Stimulated activated naive CD8-positive, alpha-beta T cell treated with anti-CD3 and anti-CD28 coated beads, Interleukin-15, Interleukin-2, amounts not matched to agents 100 ng/mL and 50 ng/mL, for 24 hours (primary cell): ENCODE measurements around the gene AKAP6.

Experiments
- H3K27ac Mint-ChIP-seq: one replicate; pipeline ENCODE4 v1.8.0; 2021; ENCODE audit warnings: mild to moderate bottlenecking, mixed read lengths
- H3K27me3 Mint-ChIP-seq: one replicate; pipeline ENCODE4 v1.8.0; 2021; ENCODE audit warnings: mixed read lengths
- H3K36me3 Mint-ChIP-seq: one replicate; pipeline ENCODE4 v1.8.0; 2021; ENCODE audit warnings: low read depth, mixed read lengths
- H3K4me1 Mint-ChIP-seq: one replicate; pipeline ENCODE4 v1.8.0; 2021; ENCODE audit warnings: low read depth, mixed read lengths
- H3K4me3 Mint-ChIP-seq: one replicate; pipeline ENCODE4 v1.8.0; 2021; ENCODE audit warnings: mild to moderate bottlenecking, mixed read lengths
- H3K9me3 Mint-ChIP-seq: one replicate; pipeline ENCODE4 v1.8.0; 2021; ENCODE audit warnings: mixed read lengths

Gene AKAP6

DNA sequence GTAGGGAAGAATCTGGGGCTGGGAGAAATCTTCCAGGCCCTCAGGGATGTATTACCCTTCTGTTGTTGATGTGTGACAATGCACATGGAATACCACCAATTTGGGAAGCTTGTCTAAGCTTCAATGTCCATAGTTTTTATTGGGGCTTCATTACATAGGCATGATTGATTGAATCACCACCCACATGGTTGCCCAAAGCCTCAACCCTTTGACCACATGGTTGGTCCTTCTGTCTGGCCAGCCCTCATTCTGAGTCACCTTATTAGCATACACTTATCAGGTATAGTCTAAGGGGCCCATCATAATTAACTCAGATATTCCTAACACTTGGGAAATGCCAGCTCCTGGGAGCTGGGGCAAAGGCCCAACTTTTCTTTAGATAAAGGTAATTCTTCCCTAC is 93.3 kb downstream of the AKAP6 start:
- Mint-ChIP-seq H3K36me3 (no peaks in the 10 kb centered on the region), H3K4me1 (no peaks in the 10 kb centered on the region), H3K4me3 (no peak overlapping the region), H3K9me3 (no peaks in the 10 kb centered on the region), H3K27me3 (peaks cover 3% of the 10 kb centered on the region), H3K27ac (no peak overlapping the region)

DNA sequence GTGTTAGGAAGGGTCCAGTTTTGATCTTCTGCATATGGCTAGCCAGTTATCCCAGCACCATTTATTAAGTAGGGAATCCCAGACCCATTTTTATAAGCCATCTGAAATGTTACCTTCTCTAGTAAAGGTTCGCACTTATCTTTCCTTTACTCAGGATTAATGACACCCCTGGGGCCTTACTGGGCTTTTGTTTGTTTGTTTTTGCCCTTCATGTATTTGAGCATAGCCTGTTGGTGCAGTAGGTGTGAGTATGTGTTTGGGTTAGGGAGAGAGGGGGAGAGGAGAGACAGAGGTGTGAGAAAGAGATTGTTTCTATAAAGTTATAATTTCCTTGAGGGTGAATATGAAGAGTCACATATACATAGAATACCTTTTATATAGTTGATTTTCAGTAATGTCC is 96.9 kb downstream of the AKAP6 start:
- Mint-ChIP-seq H3K27me3 (peaks cover 3% of the 10 kb centered on the region), H3K4me1 (no peaks in the 10 kb centered on the region), H3K36me3 (no peaks in the 10 kb centered on the region), H3K4me3 (no peak overlapping the region), H3K27ac (no peak overlapping the region), H3K9me3 (no peaks in the 10 kb centered on the region)

DNA sequence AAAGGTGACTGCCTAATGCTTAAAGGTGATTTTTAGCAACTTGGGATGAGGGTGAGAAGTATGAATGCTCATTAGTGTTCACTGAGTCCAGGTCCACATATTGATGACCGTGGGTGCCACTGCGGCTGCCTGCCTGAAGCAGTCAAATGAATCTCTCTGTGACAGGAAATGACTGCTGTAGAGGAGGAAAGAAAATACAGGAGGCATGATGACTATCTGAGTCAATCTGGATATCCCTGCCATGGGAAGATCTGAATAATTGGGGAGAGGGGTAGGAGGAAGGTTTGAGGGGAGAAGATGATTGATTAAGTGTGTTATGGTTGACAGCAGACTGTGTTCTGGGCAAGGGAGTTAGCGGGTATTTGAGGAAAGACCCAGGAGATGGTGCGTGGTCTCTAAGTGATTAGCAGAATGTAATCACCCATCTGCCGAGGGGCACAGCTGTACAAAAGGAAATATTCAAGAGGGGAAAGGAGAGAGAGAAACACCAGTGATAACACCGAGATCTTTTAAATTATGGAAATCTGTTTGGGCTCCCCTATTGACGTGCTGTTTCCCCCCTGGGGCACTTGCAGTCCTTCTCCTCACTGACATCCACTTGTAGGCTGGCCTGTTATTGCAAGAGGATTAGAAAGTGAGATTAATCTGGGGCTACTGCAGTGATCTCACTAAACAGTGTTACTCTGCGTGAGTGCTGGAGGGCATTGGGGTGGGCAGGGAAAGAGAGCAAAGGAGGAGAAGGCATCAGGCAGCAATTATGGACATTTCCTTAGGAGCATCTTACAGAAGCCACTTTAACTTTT is 97.7 kb downstream of the AKAP6 start:
- H3K4me3 Mint-ChIP-seq: no peak overlapping the region
- H3K36me3 Mint-ChIP-seq: no peaks in the 10 kb centered on the region
- H3K27ac Mint-ChIP-seq: no peak overlapping the region

DNA sequence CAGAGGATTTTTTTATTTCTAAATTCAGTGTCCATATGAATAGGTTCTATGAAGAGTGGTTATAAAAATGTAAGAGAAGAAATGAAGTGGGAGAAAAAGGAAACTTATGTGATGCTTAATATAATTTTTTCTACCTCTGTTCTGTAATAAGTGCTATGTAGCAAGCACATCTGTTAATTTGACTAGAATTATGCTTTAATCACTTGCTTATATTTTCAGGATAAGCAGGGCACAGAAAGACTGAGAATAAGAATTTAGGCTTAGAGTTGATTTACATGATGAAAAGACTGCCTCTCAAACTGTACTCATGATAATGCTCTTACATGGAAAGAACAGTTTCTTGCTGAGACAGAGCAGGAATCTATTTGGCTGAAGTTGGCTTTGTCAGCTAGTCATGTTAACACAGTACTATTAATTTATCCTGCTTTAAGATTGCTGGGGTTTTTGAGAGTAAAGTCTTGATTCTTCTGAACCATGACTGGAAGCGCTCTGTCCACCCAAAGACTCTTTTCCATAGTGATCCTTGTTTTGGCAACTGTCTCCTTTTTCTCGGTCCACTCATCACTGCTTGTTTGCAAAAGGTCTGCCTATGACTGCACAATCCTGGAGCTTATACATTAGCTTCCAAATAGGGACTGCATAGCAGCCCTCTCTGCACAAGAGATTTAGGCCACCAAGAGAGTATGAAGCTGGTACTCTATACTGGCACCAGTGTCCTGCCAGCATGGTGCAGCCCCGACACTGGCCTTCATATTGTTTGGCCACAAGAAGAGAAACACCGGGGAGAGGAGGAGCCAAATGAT is 98.8 kb downstream of the AKAP6 start:
- no peaks in the 10 kb centered on the region for H3K9me3 Mint-ChIP-seq
- no peaks in the 10 kb centered on the region for H3K4me1 Mint-ChIP-seq
- H3K4me3 Mint-ChIP-seq: no peak overlapping the region
- no peak overlapping the region for H3K27ac Mint-ChIP-seq
- H3K27me3 Mint-ChIP-seq: peaks cover 3% of the 10 kb centered on the region
- no peaks in the 10 kb centered on the region for H3K36me3 Mint-ChIP-seq

More for the DNA sequence above, 97.7 kb downstream of the AKAP6 start:
- Mint-ChIP-seq H3K27me3 (peaks cover 3% of the 10 kb centered on the region), H3K4me1 (no peaks in the 10 kb centered on the region), H3K9me3 (no peaks in the 10 kb centered on the region)

DNA sequence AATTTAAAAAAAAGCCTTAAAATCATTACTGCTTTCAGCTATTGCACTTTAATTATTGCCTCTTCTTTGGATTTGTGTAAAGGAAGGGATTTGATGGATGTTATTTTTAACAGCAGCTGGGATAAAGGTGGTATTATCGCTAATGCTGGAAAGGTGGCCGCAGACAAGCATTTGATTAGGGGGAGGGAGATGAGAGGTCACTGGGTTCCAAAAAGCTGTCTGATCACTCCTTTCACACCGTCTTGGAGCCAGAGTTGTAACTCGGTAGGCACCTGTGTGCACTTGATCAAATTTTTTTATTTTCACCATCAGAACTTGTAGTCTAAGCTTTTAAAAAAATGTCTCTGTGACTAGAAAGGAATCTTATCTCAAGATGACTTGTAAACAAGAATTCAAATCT is 99.8 kb downstream of the AKAP6 start:
- Mint-ChIP-seq H3K9me3 (no peaks in the 10 kb centered on the region), H3K4me1 (no peaks in the 10 kb centered on the region), H3K36me3 (no peaks in the 10 kb centered on the region), H3K4me3 (no peak overlapping the region), H3K27me3 (peaks cover 3% of the 10 kb centered on the region), H3K27ac (no peak overlapping the region)

DNA sequence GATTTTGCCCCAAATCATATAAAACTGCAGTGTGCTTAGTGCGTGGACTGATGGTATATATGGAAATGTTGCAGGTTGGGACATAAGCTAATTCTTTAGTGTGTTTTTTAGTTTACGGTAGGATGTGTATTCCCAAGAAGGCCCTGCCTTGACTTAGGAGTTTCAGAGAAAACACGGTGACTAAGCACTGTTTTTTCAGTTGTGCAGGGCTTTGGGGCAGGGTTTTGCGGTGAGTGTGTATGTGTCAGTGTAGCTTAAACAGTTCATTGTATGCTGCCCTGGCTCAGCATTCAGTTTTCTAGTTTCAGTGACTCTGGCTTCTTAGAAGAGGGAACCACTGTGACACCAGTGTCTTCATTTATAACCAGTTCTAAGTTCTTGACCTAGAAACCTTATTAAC is 101.2 kb downstream of the AKAP6 start:
- no peaks in the 10 kb centered on the region for H3K9me3 Mint-ChIP-seq
- H3K27ac Mint-ChIP-seq: no peak overlapping the region
- no peaks in the 10 kb centered on the region for H3K36me3 Mint-ChIP-seq
- no peaks in the 10 kb centered on the region for H3K4me1 Mint-ChIP-seq
- H3K4me3 Mint-ChIP-seq: no peak overlapping the region
- H3K27me3 Mint-ChIP-seq: peaks cover 3% of the 10 kb centered on the region

DNA sequence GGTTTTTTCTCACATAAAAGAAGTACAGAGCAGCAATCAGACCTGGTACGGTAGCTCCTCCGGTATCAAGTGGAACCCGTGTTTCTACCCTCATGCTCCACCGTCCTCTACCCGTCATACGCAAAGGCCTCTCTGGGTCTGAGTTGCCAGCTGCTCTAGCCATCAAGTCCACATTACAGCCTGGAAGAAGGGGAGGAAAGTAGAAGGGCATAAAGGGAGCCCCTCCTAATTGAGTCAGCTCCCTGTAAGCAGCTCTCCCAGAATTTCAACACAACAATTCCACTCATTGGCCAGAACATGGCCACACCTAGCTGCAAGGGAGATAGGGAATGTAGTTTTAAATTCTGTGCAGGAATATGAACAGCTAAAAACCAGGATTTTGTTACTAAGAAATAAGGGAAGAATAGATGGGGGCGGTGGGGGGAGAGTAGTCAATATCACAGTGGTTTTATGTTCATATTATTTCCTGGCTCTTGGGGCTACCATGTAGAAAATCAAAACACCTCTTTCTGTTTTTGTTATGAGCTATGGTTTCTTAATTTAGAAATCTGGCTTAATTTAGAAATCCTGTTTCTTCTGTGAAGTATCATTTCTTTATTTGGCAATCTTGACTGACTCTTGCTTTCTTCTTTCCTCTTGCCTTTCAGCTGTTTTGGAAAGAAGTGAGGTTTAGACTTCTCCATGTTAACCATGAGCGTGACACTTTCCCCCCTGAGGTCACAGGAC is 103.9 kb downstream of the AKAP6 start:
- no peaks in the 10 kb centered on the region for H3K4me1 Mint-ChIP-seq
- no peaks in the 10 kb centered on the region for H3K9me3 Mint-ChIP-seq
- H3K36me3 Mint-ChIP-seq: no peaks in the 10 kb centered on the region
- no peaks in the 10 kb centered on the region for H3K27me3 Mint-ChIP-seq
- no peak overlapping the region for H3K27ac Mint-ChIP-seq
- H3K4me3 Mint-ChIP-seq: no peak overlapping the region

DNA sequence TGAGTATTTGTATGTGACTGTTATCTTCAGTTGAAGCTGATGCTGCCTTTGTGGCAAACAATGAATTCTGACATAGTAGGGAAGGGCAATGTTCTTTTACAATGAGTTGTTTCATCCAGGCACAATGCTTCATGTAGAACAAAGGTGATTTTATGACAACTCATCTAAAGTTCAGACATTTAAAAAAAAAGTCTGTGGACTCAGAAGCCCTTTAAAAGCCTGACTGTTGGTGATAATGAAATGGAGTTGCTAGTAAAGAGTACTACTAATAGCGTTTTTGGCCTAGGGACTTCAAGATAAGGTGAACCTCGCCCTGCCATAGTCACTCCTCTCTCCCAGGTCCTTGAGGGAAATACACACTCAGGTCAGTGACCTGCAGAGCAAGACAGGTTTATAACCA is 105.1 kb downstream of the AKAP6 start:
- no peaks in the 10 kb centered on the region for H3K9me3 Mint-ChIP-seq
- H3K27ac Mint-ChIP-seq: no peak overlapping the region
- no peaks in the 10 kb centered on the region for H3K36me3 Mint-ChIP-seq
- H3K4me3 Mint-ChIP-seq: no peak overlapping the region
- H3K27me3 Mint-ChIP-seq: no peaks in the 10 kb centered on the region
- H3K4me1 Mint-ChIP-seq: no peaks in the 10 kb centered on the region

DNA sequence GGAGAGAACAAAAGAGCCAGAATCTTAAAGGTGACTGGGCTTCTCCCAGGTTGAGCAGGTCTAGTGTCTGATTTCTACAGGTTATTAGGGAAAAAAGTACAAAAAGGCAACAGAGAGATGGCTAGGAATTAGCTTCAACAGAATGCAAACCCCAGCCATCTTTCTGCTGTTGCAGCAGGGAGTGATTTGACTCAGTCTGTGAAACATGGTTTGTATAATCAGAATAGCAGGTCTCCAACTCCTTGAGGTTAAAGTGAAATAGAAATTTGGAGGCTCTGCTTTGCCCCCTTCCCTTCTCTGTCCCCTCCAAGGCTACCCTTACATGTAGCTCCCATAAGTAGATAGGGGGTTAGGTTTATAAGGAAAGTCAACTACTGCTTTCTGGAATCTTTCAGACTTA is 105.8 kb downstream of the AKAP6 start:
- Mint-ChIP-seq H3K4me1 (no peaks in the 10 kb centered on the region), H3K27me3 (no peaks in the 10 kb centered on the region), H3K9me3 (no peaks in the 10 kb centered on the region), H3K27ac (no peak overlapping the region), H3K36me3 (no peaks in the 10 kb centered on the region), H3K4me3 (no peak overlapping the region)

DNA sequence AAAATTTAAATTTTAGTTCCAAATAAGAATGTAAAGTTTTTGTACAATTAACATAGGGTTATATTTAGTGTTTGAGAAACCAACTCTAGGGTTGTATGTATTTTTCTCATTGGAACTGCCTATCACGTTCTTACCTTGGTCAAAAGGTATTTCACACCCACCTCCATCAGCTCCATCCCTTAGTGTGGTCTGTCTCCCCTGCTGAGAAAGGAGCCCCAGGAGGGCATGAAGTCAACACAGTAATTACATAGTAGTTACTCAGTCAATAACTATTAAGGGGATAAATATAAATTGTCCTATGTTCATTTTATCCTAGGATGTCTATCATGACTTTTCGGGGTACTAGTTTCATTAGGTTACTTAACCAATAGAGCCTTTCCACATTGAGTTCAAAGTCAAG is 106.3 kb downstream of the AKAP6 start:
- Mint-ChIP-seq H3K27ac (no peak overlapping the region), H3K4me3 (no peak overlapping the region), H3K9me3 (no peaks in the 10 kb centered on the region), H3K27me3 (no peaks in the 10 kb centered on the region), H3K36me3 (no peaks in the 10 kb centered on the region), H3K4me1 (no peaks in the 10 kb centered on the region)

DNA sequence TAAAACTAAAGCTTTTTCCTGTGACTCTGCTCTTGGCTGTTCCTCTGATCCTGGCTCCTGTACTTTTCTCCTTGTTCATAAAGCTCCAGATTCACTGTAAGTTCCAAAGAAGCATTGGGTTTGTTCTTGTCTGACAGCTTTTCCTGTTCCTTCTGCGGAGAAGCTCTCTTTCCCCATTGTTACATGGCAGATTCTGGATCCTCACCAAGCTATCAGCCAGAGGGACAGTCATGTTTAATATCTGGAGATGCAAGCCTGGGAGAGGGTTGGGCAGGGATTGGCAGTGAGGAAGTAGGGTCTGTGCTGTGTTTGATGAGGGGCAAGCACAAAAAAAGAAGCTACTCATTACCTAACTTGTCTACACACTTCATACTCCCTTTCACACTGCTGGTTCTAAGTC is 107.9 kb downstream of the AKAP6 start:
- Mint-ChIP-seq H3K27ac (no peak overlapping the region), H3K9me3 (no peaks in the 10 kb centered on the region), H3K36me3 (no peaks in the 10 kb centered on the region), H3K27me3 (no peaks in the 10 kb centered on the region), H3K4me3 (no peak overlapping the region), H3K4me1 (no peaks in the 10 kb centered on the region)

DNA sequence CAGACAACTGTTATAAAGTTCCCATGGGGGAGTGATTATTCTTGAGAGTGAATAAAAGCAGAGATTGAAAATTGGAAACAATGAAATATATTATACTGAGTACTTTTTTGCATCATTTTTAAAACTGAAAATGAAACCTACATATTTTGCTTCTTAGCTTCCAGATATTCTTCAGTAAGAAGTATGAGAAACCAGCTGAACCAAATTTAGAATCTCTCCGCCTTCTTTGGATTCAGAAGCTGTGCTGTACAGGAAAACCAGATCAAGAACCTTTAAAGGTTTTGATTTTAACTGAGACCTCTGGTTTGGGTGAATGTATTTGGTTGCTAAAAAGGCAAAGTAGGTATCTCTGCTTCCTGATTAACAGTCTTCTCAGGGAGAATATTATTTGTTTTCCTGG is 109.4 kb downstream of the AKAP6 start:
- H3K9me3 Mint-ChIP-seq: no peaks in the 10 kb centered on the region
- no peaks in the 10 kb centered on the region for H3K36me3 Mint-ChIP-seq
- no peak overlapping the region for H3K27ac Mint-ChIP-seq
- H3K4me3 Mint-ChIP-seq: no peak overlapping the region
- H3K27me3 Mint-ChIP-seq: no peaks in the 10 kb centered on the region
- H3K4me1 Mint-ChIP-seq: no peaks in the 10 kb centered on the region

DNA sequence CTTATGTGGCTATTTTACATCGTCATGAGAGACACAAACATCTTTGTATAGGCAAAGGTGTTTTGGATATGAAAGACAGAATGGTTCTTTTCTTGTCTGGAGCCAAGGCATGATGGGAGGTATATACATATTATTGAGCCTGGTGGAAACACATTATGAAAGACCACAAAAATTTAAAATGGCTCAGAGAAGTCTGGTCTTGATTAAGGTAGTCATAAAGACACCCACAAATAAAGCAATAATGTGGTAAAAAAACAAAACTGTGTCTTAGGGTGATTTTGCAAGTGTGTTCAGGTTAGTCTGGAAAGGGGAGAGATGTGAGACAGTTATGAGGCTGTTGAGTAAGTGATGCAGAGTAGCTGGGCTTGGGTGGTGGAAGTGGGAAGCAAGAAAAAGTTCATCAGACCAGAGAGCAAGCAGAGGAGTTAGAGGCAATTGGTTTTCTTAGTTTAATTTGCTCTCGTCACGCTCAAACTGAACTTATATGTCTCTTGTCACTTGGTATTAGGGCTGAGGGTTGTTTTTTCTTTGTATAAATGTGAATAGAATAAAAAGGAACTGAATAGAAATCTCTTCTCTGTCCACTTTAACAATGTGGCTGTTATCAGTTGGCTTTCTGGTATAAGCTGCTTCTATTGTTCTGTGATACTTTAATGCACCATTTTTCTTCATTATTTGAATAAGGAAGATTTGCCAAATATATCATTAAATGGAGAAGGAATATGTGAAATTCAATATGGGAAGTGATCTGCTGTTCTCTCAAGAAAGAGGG is 115.0 kb downstream of the AKAP6 start:
- Mint-ChIP-seq H3K4me3 (no peak overlapping the region), H3K9me3 (no peaks in the 10 kb centered on the region)

DNA sequence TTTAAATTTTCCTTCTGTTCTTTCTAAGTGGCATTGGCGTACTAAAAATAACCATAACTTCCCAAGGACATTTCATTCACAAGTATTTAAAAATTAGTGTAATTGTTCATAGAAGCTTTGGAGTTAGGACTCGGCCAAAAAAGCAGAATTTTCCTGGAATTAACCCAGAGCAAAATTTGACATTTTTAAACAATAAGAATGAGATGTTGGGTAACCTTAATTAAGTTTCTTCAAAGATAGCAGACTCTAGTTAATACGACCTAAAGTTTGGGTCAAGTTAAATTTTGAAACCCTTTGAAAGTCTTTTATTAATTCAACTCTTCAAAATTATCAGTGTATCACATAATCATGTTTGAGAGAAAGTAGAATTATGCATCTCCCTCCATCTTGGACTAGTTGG is 118.3 kb downstream of the AKAP6 start:
- no peak overlapping the region for H3K27ac Mint-ChIP-seq
- H3K4me3 Mint-ChIP-seq: no peak overlapping the region
- H3K9me3 Mint-ChIP-seq: no peaks in the 10 kb centered on the region
- no peaks in the 10 kb centered on the region for H3K27me3 Mint-ChIP-seq
- no peaks in the 10 kb centered on the region for H3K4me1 Mint-ChIP-seq
- H3K36me3 Mint-ChIP-seq: no peaks in the 10 kb centered on the region

More for the DNA sequence above, 115.0 kb downstream of the AKAP6 start:
- Mint-ChIP-seq H3K4me1 (no peaks in the 10 kb centered on the region), H3K27me3 (no peaks in the 10 kb centered on the region), H3K36me3 (no peaks in the 10 kb centered on the region), H3K27ac (no peak overlapping the region)
